NCI-H1105 treated with DMSO at 0.1 percent for 48 hours (cell line): ENCODE results near the gene SRC.

Experiments
- DNase-seq: peaks from one replicate; lab custom pipeline; 2025; lab: John Stamatoyannopoulos, UW

SRC gene

DNA sequence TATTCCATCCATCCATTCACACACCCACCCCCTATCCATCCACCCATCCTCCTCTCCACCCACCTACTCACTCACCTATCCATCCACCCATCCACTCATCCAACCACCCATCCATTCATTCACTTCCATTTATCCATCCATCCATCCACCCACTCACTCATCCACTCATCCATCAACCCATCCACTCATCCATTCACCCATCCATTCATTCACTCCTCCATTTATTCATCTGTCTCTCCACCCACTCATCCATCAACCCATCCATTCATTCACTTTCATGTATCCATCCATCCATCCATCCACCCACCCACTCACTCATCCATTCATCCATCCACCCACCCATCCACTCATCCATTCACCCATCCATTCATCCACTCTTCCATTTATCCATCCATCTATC, 84.1 kb downstream of the SRC start:
- DNase-seq: no peak

DNA sequence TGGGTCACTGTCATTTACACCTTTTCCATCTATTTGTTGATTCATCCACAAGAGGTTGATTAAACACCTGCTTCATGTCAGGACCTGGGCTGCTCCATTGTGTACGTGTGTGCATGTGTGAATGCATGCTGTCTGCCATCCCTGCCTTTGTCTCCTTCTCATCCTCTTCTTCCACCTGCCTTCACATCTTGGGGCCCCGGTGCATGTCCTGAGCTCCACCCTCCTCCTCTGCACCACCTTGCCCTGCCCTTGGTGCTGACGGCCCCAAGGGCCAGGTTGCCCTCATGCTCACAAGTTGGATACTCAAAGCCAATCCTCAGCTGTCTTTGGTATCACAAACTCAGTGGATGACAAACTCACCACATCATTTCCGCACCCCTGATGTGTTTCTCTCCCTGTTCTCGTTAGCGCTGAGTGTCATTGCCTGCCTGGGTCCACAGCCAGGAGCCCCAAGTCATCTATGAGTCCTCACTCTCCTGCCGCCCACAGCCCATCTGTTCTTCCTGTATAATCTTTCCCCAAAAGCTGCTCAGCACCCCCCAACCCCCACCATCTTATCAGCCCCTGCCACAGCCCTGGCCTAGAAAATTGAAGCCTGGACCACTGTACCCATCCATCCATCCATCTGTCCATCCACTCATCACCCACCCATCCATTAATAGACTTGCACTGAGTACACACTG, 85.0 kb downstream of the SRC start:
- DNase-seq: no peak

DNA sequence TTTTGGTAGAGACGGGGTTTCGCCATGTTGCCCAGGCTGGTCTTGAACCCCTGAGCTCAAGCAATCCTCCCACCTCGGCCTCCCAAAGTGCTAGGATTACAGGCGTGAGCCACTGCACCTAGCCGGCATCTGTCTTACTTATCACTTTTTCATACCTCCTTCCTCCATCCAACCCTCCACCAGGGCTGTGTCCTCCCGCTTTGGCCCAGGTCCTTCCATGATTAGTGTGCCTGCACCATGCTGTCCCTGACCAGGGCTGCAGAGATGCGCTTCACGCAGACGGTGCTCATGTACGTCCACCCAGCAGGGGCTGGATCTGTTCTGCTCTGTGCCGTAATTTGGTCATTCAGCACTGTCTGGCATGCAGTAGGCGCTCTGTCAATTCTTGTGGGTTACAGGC, 85.8 kb downstream of the SRC start:
- no peak for DNase-seq

DNA sequence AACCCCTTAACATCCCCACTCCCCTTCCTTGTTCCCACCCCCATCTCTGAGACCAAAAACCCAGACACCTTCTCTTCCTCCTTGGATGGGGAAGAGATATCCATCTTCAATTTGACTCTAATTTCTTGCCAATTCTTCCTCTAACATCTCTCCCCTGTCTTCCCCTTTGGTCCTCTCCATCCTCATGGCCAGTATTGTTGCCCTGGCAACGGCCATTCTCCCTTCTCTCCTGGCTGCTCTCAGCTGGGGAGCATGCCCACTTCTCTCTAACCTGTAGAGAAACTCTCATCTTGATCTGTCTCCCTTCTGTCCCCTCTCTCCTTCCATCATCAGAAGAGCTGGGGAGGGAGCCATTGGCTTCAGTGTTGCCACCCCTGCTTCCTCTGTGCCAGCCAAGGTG, 86.7 kb downstream of the SRC start:
- no peak for DNase-seq

DNA sequence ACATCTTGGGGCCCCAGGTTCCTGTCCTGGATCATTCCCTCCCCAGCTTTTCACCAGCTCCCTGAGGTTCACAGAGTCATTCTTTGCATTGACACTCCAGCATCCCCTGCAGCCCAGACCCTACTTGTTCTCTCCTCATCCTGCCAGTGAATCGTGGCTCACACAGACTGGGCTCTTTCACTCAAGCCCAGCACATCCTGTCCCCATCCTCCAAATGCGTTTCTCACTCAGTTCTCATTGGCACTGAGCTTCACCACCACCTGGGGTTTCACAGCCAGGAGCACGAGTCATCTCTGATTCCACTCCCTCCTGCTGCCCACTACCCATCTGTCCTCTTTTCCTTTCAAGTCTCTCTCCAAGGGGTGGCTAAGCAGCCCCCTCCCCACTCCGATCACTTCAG, 89.7 kb downstream of the SRC start:
- DNase-seq: no peak

DNA sequence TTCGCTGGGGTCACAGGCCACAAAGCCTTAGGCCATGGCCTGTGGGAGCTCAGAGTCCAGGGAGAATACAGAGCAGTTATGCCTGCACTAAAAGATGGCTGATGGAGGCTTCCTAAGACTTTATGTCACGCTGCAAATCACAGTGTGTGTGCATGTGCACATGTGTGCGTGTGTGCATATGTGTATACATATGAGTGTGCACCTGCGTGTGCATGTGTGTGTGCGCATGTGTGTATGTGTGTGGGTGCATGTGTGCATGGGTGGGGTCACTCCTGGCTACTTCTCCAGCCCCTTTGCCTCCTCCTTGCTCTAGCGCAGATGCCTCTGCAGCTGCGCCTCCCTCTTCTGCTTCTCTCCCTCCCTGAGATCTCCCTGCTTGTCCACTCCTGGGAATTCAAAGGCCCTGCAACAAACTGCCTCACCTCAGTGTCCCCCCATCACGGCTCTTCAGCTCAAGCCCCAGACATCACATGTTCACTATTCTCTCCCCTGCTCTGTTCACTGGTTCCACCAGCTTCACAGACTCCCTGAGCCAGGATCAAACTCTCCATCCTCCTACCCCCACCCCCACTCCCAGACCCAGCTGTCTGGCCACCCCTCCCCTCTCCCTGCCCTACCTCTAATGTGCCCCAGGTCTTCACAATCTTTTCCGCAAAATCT, 90.7 kb downstream of the SRC start:
- no peak for DNase-seq

DNA sequence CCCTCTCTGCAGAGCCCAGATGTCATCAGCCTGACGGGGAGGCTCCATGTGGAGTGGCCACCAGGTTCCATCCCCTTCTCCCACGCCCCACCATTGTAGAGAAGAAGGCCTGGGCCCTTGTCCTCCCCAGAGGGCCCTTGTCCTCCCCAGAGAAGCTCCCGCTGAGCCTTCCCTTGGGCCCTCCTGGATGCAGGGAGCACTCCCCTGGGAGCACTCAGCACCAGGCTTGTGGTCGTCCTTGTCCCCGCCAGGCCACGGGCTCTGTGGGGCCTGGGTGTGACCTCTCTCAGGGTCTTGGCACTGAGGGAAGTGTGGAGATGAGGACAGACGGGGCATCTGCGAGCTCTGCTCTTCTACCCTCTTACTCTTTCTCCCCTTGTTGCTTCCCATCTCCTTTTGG, 91.7 kb downstream of the SRC start:
- no peak for DNase-seq

DNA sequence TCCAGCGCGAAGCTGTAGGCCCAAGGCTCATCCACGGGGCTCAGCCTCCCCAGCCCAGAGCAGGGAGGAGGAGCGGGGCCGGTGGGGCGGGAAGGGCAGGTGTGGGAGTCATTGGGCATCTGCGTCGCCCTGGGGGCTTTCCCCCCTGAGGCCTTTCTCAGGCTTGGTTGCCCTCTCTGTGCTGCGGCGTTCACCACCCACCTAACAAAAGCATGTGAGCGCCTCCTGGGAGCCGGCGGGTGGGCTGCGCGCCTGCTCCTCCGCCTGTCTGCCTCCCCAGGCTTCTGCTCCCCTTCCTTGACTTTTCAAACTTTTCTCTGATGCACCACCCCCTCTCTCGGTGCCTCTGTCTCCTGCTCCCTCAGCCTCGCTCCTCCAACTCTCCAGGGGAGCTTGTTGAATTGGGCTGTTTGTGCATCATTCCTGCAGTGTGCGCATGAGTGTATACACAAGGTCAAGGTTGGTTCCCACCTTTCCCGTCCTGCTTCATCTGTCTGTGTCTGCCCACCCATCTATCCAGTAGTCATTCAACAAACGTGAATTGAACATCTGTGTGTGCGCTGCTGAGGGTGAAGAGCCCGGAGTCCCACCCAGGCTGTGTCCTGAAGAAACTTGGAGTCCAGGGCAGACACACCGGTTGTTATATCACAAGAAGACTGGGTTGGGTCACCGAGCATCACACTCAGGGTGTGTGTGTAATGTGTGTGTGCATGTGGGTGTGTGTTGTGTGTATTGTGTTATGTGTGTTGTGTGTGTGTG, 92.7 kb downstream of the SRC start:
- DNase-seq: no peak

DNA sequence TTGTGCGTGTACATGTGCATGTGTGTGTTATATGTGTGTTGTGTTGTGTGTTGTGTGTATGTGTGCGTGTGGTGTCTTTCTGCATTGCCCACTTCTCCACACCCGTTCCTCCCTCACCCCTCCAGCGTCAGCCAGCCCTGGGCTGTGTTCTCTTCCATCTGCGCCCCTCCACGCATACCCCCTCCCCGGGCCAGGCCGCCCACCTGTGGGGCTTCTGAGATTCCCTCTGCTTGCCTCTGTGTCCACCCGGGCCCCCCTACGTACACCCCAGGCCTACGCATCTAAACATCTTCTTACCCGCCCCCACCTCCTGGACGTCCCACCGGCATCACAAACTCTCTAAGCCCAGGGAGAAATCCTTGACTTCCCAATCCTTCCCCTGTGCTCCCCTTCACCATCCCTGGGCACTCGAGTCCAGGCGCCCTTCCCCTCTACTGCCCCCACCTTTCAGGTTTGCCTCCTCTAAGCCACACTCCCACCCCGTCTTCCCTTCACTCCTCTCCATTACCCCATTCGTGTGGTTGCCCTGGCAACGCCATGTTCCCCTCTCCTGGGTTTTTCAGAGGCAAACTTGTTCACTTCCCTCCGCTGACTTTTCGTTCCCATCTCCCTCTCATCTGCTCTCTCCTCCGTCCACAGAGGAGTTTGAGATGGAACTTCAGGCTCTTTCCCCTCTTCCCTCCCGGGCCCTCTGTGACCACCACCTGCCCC, 93.4 kb downstream of the SRC start:
- no peak for DNase-seq

DNA sequence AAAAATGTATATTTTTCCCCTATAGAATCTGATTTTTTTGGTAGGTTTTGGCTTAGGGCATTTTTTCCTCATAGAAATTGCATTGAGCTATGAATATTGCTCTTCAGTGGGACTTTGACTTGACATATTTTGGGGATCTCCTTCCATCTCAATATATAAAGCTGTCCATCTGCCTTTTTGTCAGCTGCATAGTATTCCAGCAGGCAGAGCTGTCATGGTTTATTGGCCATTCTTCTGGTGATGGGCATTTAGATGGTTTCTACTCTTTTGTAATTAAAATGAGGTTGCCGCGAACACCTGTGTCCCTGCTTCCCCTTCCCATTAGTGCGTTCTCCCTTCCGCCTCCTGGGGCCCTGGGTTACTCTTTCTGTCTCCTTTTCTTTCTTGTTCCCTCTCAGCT, 95.1 kb downstream of the SRC start:
- no peak for DNase-seq

DNA sequence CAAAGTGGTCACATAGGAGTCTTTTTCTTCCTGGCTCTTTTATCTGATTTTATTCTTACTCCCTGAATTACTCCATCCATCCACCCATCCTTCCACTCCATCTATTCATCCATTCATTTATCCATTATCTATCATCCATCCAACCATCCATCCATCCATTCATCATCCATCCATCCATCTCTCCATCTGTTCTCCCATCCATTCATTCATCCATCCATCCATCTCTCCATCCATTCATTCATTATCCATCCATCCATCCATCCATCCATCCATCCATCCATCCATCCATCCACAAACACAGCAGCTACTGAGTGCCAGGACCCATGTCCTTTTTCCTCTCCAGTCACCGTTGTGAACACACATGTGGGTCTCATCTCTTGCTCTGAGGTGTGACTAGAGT, 96.6 kb downstream of the SRC start:
- DNase-seq: no peak

DNA sequence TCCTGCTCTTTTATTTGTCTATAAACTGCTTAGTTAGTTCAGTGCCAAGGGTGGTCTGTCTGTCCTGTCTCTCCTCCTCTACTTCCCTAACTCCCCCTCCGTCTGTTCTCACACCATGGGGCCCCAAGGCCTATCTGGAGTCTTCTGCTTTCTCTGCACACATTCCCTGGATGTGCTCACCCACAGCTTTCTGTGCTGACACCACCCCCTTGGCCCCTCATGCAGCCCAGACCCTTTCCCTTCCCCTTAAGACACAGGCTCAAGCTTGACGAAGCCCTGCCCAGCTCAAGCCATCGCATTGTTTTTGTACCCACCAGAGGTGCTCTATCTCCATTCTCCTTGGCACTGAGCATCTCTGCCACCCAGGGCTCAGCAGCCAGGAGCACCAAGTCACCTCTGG, 97.0 kb downstream of the SRC start:
- DNase-seq: no peak

DNA sequence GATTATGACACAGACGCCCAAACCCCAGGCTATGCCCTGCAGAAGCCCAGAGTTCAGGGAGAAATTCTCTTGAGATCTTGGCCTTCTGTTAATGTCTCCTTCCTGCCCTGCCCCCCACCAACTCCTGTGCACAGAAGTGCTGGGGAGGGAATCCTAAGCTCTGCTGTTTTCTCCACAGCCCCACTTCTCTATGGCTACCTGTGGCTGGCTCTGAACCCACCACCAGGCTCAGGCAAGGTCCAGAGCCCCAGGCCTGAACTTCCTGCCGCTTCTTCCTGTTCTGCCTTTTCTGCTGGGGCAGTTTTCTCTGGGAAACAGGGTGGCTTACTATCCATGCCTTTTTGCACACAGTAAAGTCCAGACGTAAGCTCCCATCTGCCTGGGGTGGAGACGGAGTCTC, 97.7 kb downstream of the SRC start:
- no peak for DNase-seq

DNA sequence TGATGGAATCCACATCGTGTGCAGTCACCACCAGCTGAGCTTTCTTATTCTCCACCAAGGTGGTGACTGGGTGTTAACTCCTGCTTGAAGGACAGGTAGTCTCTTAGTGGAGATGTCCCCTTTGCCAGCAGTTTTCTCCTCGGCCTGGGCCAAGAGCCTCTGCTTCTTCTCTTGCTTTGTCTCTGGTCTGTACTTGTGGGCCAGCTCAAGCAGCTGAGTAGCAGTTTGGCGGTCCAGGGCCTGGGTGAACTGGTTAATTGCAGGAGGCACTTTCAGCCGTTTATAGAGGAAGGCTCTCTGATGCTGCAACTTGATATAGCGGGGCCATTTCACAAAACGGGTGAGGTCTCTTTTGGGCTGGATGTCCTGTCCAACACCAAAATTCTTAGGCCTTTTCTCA, 99.1 kb downstream of the SRC start:
- DNase-seq: no peak

DNA sequence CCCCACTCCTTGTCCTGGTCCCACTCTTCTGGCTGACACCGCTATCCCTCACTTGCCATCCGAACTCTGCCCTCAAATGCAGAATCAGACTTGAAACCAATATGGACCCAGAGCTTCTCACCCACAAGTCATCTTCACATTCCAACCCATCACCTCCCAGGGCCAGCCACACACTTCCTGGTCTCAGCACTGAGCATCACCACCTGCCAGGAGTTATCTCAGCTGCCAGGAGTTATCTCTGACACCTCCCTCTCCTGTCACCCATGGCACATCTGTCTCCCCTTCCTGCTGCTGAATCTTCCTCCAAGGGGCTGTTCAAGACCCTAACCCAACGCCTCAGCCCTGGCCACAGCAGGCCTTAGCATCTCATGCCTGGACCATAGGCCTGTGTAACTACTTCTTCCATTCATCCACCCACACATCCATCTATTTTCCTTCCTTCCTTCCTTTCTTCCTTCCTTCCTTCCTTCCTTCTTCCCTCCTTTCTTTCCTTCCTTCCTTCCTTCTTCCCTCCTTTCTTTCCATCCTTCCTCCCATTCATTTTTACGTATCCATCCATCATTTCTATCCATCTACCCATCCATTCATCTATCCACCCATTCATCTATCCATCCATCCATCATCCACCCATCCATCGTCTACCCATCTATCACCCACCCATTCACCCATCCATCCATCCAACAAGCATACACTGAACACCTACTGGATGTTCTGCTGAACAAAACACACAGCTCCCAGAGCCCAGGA, 100.5 kb downstream of the SRC start:
- DNase-seq: no peak

DNA sequence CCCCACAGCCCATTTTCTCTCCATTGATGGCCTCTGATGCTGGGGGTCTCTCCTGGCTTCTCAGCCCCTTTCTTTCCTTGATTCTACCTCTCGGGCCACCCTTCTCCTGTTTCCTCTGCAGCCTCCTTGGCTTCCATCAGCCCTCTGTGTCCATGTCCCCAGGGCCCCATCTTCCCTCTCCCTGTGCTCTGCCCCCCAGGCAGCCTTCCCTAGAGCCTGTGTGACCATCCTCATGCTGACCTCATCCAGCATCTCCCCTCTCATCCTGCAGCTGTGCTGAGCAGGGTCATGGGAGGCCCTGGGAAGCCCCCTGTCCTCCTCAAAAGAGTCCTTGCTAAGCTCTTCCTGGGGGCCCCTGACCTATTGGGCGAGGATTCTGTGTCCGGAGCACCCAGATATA, 101.7 kb downstream of the SRC start:
- no peak for DNase-seq

DNA sequence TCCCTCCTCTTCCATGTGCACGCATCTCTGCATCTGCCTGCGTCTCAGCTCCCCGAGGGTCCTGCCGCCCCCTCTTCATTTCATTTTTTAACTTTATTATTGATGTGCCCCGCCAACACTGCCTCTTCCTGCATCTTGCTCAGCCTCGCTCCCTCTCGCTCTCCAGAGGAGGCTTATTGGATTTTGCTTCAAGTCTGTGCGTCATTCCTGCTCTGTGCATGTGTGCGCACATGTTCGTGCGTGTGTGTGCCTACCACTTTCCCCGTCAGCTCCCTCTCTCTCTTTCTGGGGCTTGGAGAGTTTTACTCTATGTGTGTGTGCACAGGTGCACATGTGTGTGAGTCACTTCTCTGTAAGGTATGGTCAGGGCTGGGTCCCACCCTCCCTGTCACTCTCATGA, 103.3 kb downstream of the SRC start:
- no peak for DNase-seq

DNA sequence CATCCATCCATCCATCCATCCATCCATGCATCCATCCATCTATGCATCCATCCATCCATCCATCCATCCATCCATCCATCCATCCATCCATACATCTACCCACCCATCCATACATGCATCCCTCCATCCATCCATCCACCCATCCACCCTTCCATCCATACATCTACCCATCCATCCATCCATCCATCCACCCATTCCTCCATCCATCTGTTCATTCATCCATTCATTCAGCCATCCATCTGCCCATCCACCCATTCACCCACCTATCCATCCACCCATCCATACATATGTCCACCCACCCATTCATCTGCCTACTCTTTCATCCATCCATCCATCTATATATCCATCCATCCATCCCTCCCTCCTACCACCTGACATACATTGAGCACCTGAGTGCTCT, 104.4 kb downstream of the SRC start:
- no peak for DNase-seq

DNA sequence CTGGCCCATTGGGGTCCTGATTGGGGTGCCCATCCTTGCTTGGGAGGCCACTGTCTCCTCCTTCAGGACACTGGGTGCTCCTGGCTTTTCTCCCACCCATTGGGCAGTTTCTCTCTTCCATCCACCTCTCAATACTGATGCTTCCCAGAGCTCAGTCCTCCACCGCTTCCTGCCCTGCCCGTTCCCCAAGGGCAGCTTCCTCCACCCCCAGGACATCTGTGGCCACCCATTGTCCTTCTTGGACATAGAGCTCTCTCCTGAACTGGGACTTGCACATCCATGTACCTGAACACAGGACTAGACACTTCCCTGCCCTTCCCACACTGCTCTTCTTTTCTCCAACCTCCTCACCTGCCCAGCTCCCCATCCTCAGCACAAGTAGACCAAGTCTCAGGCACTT, 105.7 kb downstream of the SRC start:
- DNase-seq: no peak

DNA sequence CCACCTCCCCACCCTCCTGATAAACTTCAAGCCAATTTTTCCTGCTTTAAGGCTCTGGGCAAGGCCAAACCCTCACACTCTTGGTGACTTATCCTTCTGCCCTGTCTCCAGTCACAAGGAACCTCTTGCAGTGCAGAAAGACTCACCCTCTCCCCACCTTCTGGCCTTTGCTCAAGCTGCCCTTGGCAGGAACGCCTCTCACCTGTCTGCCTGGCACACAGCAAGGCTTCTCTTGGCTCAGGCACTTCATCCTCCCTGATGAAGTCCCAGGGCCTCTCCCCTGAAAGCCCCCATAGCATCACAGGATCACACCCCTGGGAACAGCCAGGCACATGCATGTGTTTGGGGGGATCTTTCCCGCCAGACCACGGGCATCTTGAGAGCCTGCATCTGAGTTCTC, 106.3 kb downstream of the SRC start:
- DNase-seq: no peak

DNA sequence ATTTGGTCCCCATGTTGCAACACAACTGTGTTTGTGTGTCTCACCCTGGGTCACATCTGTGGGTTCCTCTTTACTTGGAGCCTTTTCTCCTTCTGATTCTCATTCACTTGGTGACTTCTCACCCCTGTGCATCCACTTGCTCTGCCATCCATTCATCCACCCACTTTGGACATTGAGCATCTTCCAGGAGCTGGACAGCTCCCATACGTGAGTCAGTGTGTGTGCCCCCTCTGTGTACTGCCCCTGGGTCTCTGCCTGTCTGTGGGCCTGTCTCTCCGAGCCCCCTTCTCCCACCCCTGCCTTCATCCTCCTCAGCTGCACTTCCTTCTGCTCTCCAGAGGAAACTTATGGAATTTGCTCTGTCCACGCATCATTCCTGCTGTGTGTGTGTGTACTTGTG, 107.3 kb downstream of the SRC start:
- DNase-seq: no peak

DNA sequence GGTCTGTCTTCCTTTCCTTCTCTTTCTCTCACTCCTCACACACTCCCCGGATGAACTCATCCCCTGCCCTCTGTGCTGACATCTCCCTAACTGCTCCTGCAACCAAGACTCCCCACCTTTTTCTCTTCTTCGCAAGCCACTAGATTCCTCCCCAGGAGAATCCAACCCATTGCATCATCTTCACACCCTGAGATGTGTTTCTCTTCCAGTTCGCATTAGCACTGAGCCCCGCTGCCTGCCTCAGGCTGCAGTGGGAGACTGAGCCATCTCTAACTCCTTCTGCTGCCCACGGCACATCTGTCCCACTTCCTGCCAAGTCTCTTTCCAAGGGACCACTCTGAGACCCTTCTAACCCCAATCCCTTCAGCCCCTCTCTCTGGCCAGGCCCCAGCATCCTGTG, 107.9 kb downstream of the SRC start:
- DNase-seq: no peak
